Ascending aorta (tissue), 2 donors: Measurements from ENCODE around the gene CRTC2. TPM values are rescaled to one million over a fixed set of nuclear protein-coding genes. Genes with fewer than 3 reads are reported as not detected.
"Not testable (repeated sequence)": the region's sequence is repeated elsewhere in the genome, so short reads cannot be mapped to it uniquely, and the experiment has no call there.

Experiments used
- DNase-seq, 2 donors: peaks; one replicate each; pipeline ENCODE4 v3.0.0-alpha.2; 2019; ENCODE audit warnings: low spot score in 2 of 2
- H3K27ac ChIP-seq, 2 donors: fragments of 200-600 bp; sonication (generic); one replicate each; pipeline ENCODE4 v1.5.1; 2016 to 2017; ENCODE audit warnings: mild to moderate bottlenecking in 1 of 2
- H3K27me3 ChIP-seq: fragments of 200-600 bp; sonication (generic); one replicate; pipeline ENCODE4 v1.5.1; 2017
- H3K36me3 ChIP-seq, 2 donors: fragments of 200-600 bp; sonication (generic); one replicate each; pipeline ENCODE4 v1.5.1; 2016
- H3K4me1 ChIP-seq, 2 donors: fragments of 200-600 bp; sonication (generic); one replicate each; pipeline ENCODE4 v1.5.1; 2016 to 2017; ENCODE audit warnings: mild to moderate bottlenecking in 1 of 2
- H3K4me3 ChIP-seq, 2 donors: fragments of 200-600 bp; sonication (generic); one replicate each; pipeline ENCODE4 v1.5.1; 2016 to 2017; ENCODE audit warnings: mild to moderate bottlenecking in 1 of 2
- H3K9me3 ChIP-seq, 2 donors: fragments of 200-600 bp; sonication (generic); one replicate each; pipeline ENCODE4 v1.5.1; 2016
- CTCF ChIP-seq, 3 experiments: fragments of 200-600 bp in 2 of 3; fragments of 450-650 bp in 1 of 3; sonication (generic) in 2 of 3; IDR thresholded peaks; one replicate each; pipeline ENCODE4 v1.5.1; 2016 to 2019; ENCODE audit warnings: antibody characterized with exemption in 3 of 3, mild to moderate bottlenecking in 1 of 3, moderate library complexity in 1 of 3
- intact Hi-C: fragments of 100-400 bp; cut with DNase I; formaldehyde crosslinking; loops from one replicate; pipeline ENCODE4 v1.15.1; 2023
- total RNA-seq: library from RNA; depleted of rRNA; stranded (reverse); fragments of >200 nt; gene quantifications from one replicate; pipeline ENCODE4 v1.1.0, GENCODE V29; 2016

The CRTC2 gene
- total RNA-seq, 1 donor from 2014 or later, result 10.1 TPM

- no peak for DNase-seq
- peaks cover 3 to 19% of the 10 kb centered on the region in 2 donors for H3K4me1 ChIP-seq
These were observed 50.3 kb downstream of the CRTC2 start for GRCh38 chr1:153908071-153908470.

GRCh38 chr1:153907134-153907533 lies 51.3 kb downstream of the CRTC2 start:
- TF ChIP-seq CTCF (IDR thresholded peaks at IDR 0.05), result no peak
- H3K9me3 ChIP-seq, result no peaks in the 10 kb centered on the region
- no peak for DNase-seq
- peaks cover 0 to 8% of the 10 kb centered on the region in 2 donors for H3K36me3 ChIP-seq
- H3K27ac ChIP-seq, result no peak overlapping the region
- peaks cover 3 to 19% of the 10 kb centered on the region in 2 donors for H3K4me1 ChIP-seq
- H3K4me3 ChIP-seq, result no peak overlapping the region
- intact Hi-C loops, result no loop called here
- no peaks in the 10 kb centered on the region for H3K27me3 ChIP-seq

More at GRCh38 chr1:153908071-153908470, 50.3 kb downstream of the CRTC2 start:
- intact Hi-C loops, result no loop called here
- Histone ChIP-seq H3K9me3 (no peaks in the 10 kb centered on the region), H3K36me3 (peaks cover 0 to 8% of the 10 kb centered on the region in 2 donors), H3K27ac (no peak overlapping the region), H3K4me3 (no peak overlapping the region), H3K27me3 (no peaks in the 10 kb centered on the region)
- no peak for TF ChIP-seq CTCF (IDR thresholded peaks at IDR 0.05)

GRCh38 chr1:153906396-153906795 lies 52.0 kb downstream of the CRTC2 start:
- no peaks in the 10 kb centered on the region for H3K9me3 ChIP-seq
- peaks cover 3 to 19% of the 10 kb centered on the region in 2 donors for H3K4me1 ChIP-seq
- intact Hi-C loops, result no loop called here
- no peak for DNase-seq
- peaks cover 0 to 8% of the 10 kb centered on the region in 2 donors for H3K36me3 ChIP-seq
- H3K4me3 ChIP-seq, result no peak overlapping the region
- H3K27me3 ChIP-seq, result no peaks in the 10 kb centered on the region
- H3K27ac ChIP-seq, result peak overlapping the region; percentile 69 to 73
- TF ChIP-seq CTCF (IDR thresholded peaks at IDR 0.05), result no peak

GRCh38 chr1:153905908-153906307 lies 52.5 kb downstream of the CRTC2 start:
- not testable (repeated sequence) for H3K36me3 ChIP-seq, H3K9me3 ChIP-seq, H3K4me3 ChIP-seq, H3K27me3 ChIP-seq, DNase-seq
- intact Hi-C loops, result loop anchor here (1.0 kb wide), 1 partner anchor 17 kb away; no protein-coding TSS in a partner anchor
- peaks cover 3 to 19% of the 10 kb centered on the region in 2 donors for H3K4me1 ChIP-seq
- peak overlapping the region; percentile 69 to 73 for H3K27ac ChIP-seq

- Histone ChIP-seq H3K4me3 (no peak overlapping the region), H3K27ac (peak overlapping the region; percentile 73 to 82), H3K27me3 (no peaks in the 10 kb centered on the region), H3K4me1 (peaks cover 3 to 19% of the 10 kb centered on the region in 2 donors), H3K9me3 (no peaks in the 10 kb centered on the region), H3K36me3 (peaks cover 11% of the 10 kb centered on the region in 2 donors)
- intact Hi-C loops, result no loop called here
- DNase-seq, result peak in 1 of 2 donors; percentile 63
- no peak for TF ChIP-seq CTCF (IDR thresholded peaks at IDR 0.05)
These were observed 54.5 kb downstream of the CRTC2 start for GRCh38 chr1:153903841-153904455.

- Histone ChIP-seq H3K4me1 (peaks cover 0 to 7% of the 10 kb centered on the region in 2 donors), H3K36me3 (peaks cover 3 to 20% of the 10 kb centered on the region in 2 donors), H3K4me3 (no peak overlapping the region), H3K27ac (no peak overlapping the region), H3K27me3 (no peaks in the 10 kb centered on the region), H3K9me3 (no peaks in the 10 kb centered on the region)
- no peak for DNase-seq
- intact Hi-C loops, result no loop called here
- no peak for TF ChIP-seq CTCF (IDR thresholded peaks at IDR 0.05)
These were observed 58.9 kb downstream of the CRTC2 start for GRCh38 chr1:153899509-153899908.

Other genes starting within 250 kb of the CRTC2 start
- 55.9 TPM for gene INTS3, start 230.6 kb downstream of the CRTC2 start, total RNA-seq
- gene SLC27A3, start 183.2 kb downstream of the CRTC2 start, total RNA-seq, result 315 TPM
- 9.5 TPM for gene GATAD2B, start 35.6 kb downstream of the CRTC2 start, total RNA-seq
- gene DENND4B, start 11.9 kb downstream of the CRTC2 start, total RNA-seq, result 80.0 TPM
- gene SLC39A1, start 4.9 kb upstream of the CRTC2 start, total RNA-seq, result 86.3 TPM
- 6.3 TPM for gene CREB3L4, start 9.3 kb upstream of the CRTC2 start, total RNA-seq
- 166 TPM for gene JTB, start 19.1 kb upstream of the CRTC2 start, total RNA-seq
- gene RAB13, start 27.7 kb upstream of the CRTC2 start, total RNA-seq, result 10.0 TPM
- gene RPS27, start 32.1 kb upstream of the CRTC2 start, total RNA-seq, result 707 TPM
- gene NUP210L, start 196.5 kb upstream of the CRTC2 start, total RNA-seq, result not detected
- gene TPM3, start 233.5 kb upstream of the CRTC2 start, total RNA-seq, result 254 TPM
- gene CFAP141, start 247.7 kb upstream of the CRTC2 start, total RNA-seq, result not detected